NT2/D1 (cell line): Measurements from ENCODE around the gene ZHX3.

ENCODE experiments used
- YY1 ChIP-seq: IDR thresholded peaks from 2 replicates; pipeline ENCODE4 v1.6.1; 2011; ENCODE audit not compliant: insufficient read length, insufficient read depth
- ZNF274 ChIP-seq: IDR thresholded peaks from 2 replicates; pipeline ENCODE4 v1.6.1; 2011; ENCODE audit warnings: mild to moderate bottlenecking, low read depth, low read length

- TF ChIP-seq ZNF274, result no peak
- no peak for TF ChIP-seq YY1
These were observed 13.4 kb upstream of the ZHX3 start for GRCh38 chr20:41330941-41331340.
